GM19099 (cell line): ENCODE results near the gene UPF1.

Experiments used
- POLR2A ChIP-seq: IDR thresholded peaks from 3 replicates; pipeline ENCODE4 v1.6.1; 2011; ENCODE audit warnings: low read depth; ENCODE audit not compliant: insufficient read length; ENCODE audit errors: extremely low read depth

The UPF1 gene

GRCh38 chr19:18809149-18809868 lies 22.4 kb upstream of the UPF1 start:
- no peak for TF ChIP-seq POLR2A

- TF ChIP-seq POLR2A, result no peak
Observed at GRCh38 chr19:18814063-18814462, 17.7 kb upstream of the UPF1 start.

DNA sequence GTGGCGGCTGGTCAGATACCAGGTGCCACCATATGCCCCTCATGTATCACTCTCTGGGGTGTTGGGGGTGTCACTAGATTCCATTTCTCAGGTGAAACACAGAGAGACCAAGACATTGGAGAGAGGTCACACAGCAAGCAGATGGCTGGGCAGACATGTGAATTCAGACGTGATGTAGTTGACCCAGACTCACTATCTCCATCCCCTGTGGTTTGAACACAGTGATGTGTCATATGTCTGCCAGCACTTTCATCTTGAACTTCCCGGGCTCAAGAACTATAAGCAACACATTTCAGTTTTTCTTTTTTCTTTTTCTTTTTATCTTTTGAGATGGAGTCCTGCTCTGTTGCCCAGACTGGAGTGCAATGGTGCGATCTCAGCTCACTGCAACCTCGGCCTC lies 16.1 kb upstream of the UPF1 start:
- TF ChIP-seq POLR2A, result no peak

GRCh38 chr19:18817574-18817973 lies 14.2 kb upstream of the UPF1 start:
- no peak for TF ChIP-seq POLR2A

GRCh38 chr19:18828786-18829185 lies 3.0 kb upstream of the UPF1 start:
- no peak for TF ChIP-seq POLR2A

DNA sequence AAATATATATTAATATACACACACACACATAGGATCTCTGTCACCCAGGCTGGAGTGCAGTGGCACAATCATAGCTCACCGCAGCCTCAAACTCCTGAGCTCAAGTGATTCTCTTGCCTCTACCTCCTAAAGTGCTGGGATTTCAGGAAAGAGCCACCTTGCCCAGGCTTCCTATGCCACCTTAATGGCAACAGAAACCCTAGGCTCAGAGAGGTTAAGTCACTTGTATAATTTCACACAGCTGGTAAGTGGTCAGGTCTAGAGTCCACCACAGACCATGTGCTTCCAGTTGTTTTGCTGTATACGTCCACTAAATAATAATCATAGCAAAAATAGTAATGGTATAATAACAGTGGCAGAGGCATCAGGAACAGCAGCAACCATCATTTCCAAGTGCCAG lies 1.3 kb upstream of the UPF1 start:
- TF ChIP-seq POLR2A, result no peak

GRCh38 chr19:18832306-18833140 lies 764 bp downstream of the UPF1 start:
- no peak for TF ChIP-seq POLR2A

DNA sequence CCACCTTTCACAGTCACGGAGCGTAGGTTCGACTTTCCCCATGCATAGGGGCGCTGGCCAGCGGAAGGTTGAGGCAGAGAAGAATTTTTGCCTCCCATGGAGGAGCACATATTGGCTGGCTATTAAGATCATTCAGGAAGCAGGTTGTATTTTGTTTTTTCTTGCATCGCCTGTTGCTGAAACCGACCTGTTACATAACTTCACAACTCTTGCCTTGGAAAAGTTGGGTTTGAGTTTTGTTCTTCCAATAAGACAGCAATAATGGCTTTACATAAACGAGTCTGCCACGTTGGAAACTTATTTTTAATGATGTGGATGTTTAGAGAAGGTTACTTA lies 1.4 kb downstream of the UPF1 start:
- TF ChIP-seq POLR2A, result no peak

DNA sequence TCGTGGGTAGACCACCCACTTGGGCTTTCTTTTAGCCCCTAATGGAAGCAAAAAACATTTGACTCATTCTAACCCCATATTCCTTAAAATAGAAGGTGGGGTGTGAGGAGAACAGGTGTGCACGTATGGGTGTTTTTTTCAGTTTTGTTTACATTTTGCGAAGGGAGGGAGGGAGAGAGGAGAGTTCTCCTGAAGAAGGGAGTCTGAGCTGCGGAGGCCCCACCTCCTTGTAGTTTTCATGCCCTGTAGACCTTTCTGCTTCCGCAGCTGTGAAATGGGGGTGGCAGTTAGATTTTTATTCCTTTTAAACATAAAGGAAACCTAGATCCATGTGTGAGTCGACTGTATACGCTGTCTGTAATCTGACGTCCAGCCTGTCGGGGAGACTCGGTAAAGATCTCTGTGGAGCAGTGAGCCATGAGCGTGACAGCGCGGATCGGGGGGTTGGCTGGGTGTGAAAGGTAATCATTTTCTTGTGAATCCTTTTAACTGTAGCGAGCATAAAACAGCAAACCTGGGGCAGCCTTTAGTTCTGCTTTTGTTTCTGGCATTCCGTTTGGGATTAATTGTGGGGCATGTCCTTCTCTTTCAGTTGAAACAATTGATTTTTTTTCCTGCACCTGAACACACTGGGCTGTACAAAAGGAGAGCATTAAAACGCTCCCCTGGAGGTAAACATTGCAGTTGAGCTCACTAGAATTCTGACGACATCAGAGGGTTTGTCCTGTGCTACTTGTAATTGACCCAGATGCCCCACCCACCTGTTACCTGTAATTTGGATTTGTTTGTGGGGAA lies 2.3 kb downstream of the UPF1 start:
- TF ChIP-seq POLR2A, result no peak

- no peak for TF ChIP-seq POLR2A
Observed at GRCh38 chr19:18834644-18834984, 2.9 kb downstream of the UPF1 start.

DNA sequence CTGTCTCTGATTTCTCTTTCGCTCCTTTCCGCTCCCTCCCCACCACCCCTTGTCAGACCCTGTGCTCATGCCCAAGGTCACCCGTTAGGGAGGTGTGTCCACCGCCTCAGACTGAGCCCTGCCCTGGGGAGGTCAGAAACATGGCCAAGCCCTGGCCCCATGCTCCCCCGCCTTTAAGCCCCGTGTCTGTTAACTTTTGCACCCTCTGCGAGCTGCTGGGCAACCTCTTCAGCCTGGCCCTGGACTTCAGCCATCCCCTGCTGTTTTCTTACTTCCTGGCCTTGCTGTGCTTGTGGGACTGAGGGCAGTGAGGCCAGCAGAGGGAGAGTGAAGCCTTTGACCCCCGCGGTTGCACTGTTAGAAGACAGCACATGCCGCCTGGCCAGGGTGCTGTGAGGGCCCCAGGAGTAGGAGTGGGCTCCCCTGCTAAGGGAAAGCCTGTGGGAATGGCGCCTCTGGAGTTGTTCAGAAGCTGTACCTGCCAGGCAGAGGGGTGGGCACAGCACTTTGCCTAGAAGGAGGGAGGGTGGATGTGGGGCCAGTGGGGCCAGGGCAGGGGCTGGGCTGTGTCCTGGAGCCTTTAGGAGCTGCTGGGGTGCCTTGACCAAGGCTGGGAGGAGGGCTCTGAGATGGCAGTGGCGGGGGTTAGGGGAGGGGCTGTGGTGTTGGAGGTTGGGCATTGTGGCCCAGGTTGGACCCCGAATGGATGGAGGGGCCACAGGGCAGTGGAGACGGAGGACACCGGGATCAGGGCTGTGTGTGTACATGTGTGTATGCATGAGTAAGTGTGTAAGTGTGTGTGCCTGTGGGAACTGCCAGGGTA lies 7.9 kb downstream of the UPF1 start:
- TF ChIP-seq POLR2A, result no peak

DNA sequence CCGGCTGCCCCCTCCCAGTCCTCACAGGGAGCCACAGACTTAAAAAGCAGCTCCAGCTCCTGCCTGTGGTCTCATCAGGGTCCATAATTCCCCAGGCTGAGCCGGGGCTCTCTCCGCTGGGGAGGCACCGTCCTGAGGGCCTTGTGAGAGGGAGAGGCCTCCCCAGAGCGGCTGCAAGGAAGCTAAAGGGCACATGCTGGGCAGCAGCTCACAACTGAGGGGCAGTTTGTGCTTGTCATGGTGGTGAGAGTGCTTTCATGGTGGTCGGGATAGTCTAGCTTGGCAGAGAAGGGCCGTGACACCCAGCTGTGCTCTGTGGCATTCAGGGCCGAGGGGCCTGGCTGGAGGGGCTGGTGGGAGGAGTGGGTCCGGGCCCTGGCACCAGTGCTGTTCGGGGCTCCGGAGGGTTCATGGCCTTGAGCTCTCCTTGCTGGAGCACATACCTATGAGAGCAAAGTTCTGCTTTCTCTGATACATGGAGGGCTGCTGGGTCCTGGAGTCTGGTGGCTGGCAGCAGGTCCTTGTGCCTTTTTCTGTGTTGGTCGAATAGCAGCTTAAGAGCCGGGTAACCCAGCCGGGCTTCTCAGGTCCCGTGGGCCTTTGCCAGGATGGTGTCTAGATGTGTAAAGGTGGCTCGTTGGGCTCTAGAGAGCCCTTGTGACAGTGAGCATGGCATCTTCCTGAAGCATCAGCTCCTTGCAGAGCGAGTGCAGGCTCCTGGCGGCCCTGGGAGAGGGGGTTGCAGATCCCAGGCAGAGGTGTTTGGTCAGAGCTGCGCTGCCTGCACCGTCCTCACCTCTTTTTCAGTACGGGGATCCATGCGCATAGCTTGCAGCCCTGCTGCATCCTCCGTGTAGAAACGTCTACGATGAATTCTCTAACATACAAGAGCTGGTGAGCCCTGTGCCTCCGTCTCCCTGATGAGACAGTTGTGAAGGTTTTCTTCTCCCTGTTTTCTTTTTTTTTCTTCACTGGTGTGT lies 8.8 kb downstream of the UPF1 start:
- no peak for TF ChIP-seq POLR2A

GRCh38 chr19:18841400-18841799 lies 9.6 kb downstream of the UPF1 start:
- no peak for TF ChIP-seq POLR2A

- no peak for TF ChIP-seq POLR2A
Observed at GRCh38 chr19:18842166-18842565, 10.4 kb downstream of the UPF1 start.
